ENCODE results near the gene ODC1.

Gene ODC1

DNA sequence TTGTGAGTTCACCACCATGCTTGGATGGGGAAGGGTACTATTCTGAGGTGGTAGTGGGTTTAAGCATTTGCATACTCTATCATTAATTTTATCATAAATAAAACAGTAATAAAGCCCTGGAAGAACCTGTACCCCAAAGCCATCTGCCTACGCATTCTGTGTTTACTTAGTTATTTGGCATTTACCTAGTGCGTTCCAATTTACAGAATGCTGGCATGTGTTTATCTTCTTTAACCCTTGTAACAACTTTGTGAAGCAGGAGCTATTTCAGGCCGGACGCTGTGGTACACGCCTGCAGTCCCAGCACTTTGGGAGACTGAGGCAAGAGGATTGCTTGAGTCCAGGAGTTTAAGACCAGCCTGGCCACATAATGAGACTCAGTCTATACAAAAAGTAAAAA is 17.8 kb upstream of the ODC1 start (continued):
- TF ChIP-seq, protein P1, sequence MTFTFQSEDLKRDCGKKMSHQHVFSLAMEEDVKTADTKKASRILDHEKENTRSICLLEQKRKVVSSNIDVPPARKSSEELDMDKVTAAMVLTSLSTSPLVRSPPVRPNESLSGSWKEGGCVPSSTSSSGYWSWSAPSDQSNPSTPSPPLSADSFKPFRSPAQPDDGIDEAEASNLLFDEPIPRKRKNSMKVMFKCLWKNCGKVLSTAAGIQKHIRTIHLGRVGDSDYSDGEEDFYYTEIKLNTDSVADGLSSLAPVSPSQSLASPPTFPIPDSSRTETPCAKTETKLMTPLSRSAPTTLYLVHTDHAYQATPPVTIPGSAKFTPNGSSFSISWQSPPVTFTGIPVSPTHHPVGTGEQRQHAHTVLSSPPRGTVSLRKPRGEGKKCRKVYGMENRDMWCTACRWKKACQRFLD (tag by site-specific recombination; IDR thresholded peaks at IDR 0.05), result no peak
- no peak for TF ChIP-seq ZNF521 (tag by site-specific recombination; IDR thresholded peaks at IDR 0.05)
- TF ChIP-seq ZNF341 (tag by site-specific recombination; IDR thresholded peaks at IDR 0.05; ENCODE audit: low read depth), result no peak

DNA sequence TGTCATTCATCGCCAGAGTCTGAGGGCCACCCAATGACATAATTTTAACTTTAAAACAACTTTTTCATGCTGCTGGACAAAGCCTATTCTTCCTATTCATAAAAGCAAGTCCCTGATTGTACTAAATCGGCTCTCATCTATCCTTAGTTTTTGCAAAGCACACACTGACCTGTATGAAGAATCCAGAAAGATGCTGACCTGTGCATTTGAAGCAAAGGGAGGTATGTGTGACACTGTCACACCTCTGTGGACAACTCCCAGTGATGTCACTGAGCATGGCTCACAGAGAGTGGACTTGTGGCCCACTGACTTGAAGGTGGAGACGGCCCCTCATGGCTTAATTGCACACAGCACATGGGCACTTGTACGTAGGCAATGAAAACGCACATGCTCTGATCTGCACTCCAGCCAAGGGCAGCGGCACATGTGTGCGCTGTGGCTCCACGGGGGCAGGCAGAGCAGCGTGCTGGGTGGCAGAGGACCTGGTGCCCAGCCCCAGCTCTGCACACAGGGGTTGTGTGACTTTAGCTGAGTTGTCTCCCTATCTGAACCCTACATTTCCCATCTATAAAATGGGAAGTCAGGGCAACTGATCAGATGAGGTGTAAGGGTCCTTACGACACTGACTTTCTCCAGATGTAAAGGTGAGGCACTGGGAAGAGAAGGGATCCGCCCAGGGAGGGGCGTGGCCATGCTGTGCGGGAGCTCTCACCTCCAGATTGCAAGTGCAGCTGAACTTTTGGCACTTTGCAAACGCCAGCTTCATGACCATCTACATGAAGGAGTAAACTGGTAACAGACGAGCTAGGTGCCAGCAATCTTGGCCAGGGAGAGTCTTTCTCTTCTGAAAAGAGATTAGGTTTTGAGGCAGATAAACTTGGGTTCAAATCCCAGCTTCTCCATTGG is 14.3 kb upstream of the ODC1 start:
- no peaks in the 10 kb centered on the region for H3K36me3 ChIP-seq (ENCODE audit: control insufficient read depth in 2 of 2, insufficient read depth in 1 of 2, low read length in 2 of 2)
- TF ChIP-seq ZNF560 (tag by site-specific recombination; IDR thresholded peaks at IDR 0.05; ENCODE audit: borderline replicate concordance), result no peak
- TF ChIP-seq ZSCAN23 (tag by site-specific recombination; IDR thresholded peaks at IDR 0.05), result no peak
- TF ChIP-seq ZNF350 (tag by site-specific recombination; IDR thresholded peaks at IDR 0.05), result no peak
- no peak for TF ChIP-seq ZNF664 (tag by site-specific recombination; IDR thresholded peaks at IDR 0.05)
- no peak for TF ChIP-seq ZNF23 (tag by site-specific recombination; IDR thresholded peaks at IDR 0.05; ENCODE audit: borderline replicate concordance)
- TF ChIP-seq ZNF416 (tag by site-specific recombination; IDR thresholded peaks at IDR 0.05), result no peak
- no peak overlapping the region for H3K27ac ChIP-seq (ENCODE audit: extremely low read depth, low read depth, low read length)
- H3K4me1 ChIP-seq (ENCODE audit: control insufficient read depth, insufficient read depth, low read length), result no peaks in the 10 kb centered on the region
- ChIA-PET POLR2A (interaction anchor here (1.7 kb wide), 1 partner anchor 14 kb away, joined by 6 read pairs; the partner anchor contains the start of gene ODC1), CTCF (no interaction called here)
- H3K9me3 ChIP-seq (ENCODE audit: control insufficient read depth, insufficient read depth, low read depth, low read length), result no peaks in the 10 kb centered on the region
- no peak overlapping the region for H3K4me3 ChIP-seq (ENCODE audit: low read depth, low read length)

DNA sequence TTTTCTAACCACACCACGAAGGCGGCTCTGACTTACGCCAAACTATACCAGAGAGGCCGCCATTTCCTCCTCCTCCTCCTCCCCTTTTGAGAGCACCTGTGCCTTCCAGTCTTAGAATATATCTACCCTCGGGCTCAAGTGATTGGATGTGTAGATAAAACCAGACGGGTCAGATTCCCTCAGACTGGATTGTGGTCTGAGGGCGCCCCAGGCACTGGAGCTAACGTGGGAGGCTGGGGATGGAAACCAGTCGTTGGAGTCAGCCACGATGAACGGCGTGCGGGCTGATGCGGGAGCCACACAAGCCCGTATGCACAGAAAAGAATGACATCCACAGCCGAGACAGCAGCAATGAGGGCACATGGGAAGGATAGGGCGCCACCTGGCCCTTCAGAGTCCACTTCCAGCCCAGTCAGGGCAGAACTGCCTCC is 12.3 kb upstream of the ODC1 start:
- Histone ChIP-seq H3K36me3 (ENCODE audit: control insufficient read depth in 2 of 2, insufficient read depth in 1 of 2, low read length in 2 of 2) (no peaks in the 10 kb centered on the region), H3K4me3 (ENCODE audit: low read depth, low read length) (no peak overlapping the region), H3K4me1 (ENCODE audit: control insufficient read depth, insufficient read depth, low read length) (no peaks in the 10 kb centered on the region), H3K27ac (ENCODE audit: extremely low read depth, low read depth, low read length) (no peak overlapping the region), H3K9me3 (ENCODE audit: control insufficient read depth, insufficient read depth, low read depth, low read length) (no peaks in the 10 kb centered on the region)
- ChIA-PET POLR2A (interaction anchor here (0.7 to 1.5 kb wide), 2 partner anchors 12 to 21 kb away, joined by 4 to 5 read pairs; partner anchors contain the start of gene ODC1), CTCF (no interaction called here)
- no peak for TF ChIP-seq ZNF610 (tag by site-specific recombination; IDR thresholded peaks at IDR 0.05; ENCODE audit: borderline replicate concordance)
- TF ChIP-seq, protein P2, sequence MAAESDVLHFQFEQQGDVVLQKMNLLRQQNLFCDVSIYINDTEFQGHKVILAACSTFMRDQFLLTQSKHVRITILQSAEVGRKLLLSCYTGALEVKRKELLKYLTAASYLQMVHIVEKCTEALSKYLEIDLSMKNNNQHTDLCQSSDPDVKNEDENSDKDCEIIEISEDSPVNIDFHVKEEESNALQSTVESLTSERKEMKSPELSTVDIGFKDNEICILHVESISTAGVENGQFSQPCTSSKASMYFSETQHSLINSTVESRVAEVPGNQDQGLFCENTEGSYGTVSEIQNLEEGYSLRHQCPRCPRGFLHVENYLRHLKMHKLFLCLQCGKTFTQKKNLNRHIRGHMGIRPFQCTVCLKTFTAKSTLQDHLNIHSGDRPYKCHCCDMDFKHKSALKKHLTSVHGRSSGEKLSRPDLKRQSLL (tag by site-specific recombination; IDR thresholded peaks at IDR 0.05), result no peak
- no peak for TF ChIP-seq ZNF121 (tag by site-specific recombination; IDR thresholded peaks at IDR 0.05)
- no peak for TF ChIP-seq ZNF521 (tag by site-specific recombination; IDR thresholded peaks at IDR 0.05)
- no peak for TF ChIP-seq EGR2 (tag by site-specific recombination; IDR thresholded peaks at IDR 0.05; ENCODE audit: low read depth)
- TF ChIP-seq, protein P3, sequence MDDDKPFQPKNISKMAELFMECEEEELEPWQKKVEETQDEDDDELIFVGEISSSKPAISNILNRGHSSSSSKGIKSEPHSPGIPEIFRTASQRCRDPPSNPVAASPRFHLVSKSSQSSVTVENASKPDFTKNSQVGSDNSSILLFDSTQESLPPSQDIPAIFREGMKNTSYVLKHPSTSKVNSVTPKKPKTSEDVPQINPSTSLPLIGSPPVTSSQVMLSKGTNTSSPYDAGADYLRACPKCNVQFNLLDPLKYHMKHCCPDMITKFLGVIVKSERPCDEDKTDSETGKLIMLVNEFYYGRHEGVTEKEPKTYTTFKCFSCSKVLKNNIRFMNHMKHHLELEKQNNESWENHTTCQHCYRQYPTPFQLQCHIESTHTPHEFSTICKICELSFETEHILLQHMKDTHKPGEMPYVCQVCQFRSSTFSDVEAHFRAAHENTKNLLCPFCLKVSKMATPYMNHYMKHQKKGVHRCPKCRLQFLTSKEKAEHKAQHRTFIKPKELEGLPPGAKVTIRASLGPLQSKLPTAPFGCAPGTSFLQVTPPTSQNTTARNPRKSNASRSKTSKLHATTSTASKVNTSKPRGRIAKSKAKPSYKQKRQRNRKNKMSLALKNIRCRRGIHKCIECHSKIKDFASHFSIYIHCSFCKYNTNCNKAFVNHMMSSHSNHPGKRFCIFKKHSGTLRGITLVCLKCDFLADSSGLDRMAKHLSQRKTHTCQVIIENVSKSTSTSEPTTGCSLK (tag by site-specific recombination; IDR thresholded peaks at IDR 0.05), result no peak
- TF ChIP-seq ZNF747 (tag by site-specific recombination; IDR thresholded peaks at IDR 0.05), result no peak
- TF ChIP-seq, protein P4, sequence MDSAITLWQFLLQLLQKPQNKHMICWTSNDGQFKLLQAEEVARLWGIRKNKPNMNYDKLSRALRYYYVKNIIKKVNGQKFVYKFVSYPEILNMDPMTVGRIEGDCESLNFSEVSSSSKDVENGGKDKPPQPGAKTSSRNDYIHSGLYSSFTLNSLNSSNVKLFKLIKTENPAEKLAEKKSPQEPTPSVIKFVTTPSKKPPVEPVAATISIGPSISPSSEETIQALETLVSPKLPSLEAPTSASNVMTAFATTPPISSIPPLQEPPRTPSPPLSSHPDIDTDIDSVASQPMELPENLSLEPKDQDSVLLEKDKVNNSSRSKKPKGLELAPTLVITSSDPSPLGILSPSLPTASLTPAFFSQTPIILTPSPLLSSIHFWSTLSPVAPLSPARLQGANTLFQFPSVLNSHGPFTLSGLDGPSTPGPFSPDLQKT (IDR thresholded peaks at IDR 0.05; ENCODE audit: borderline replicate concordance, low read depth, low read length), result no peak
- no peak for TF ChIP-seq ZNF157 (tag by site-specific recombination; IDR thresholded peaks at IDR 0.05)
- TF ChIP-seq RBAK (tag by site-specific recombination; IDR thresholded peaks at IDR 0.05), result no peak
- TF ChIP-seq ZSCAN16 (tag by site-specific recombination; IDR thresholded peaks at IDR 0.05), result no peak
- no peak for TF ChIP-seq ZNF837 (tag by site-specific recombination; IDR thresholded peaks at IDR 0.05)
- no peak for TF ChIP-seq KLF10 (tag by site-specific recombination; IDR thresholded peaks at IDR 0.05)
